Psoas muscle (tissue), 8 donors: ENCODE data around the gene ZFYVE16. TPM values are rescaled to one million over a fixed set of nuclear protein-coding genes. Genes with fewer than 3 reads are reported as not detected.

Experiments
- ATAC-seq, 4 donors: fragments of 200-7000 bp; cut with Tn5 transposase; one replicate each; pipeline ENCODE4 v1.9.1; 2020; ENCODE audit warnings: moderate library complexity in 3 of 4, mild to moderate bottlenecking in 2 of 4
- DNase-seq, 2 donors: peaks; one replicate each; pipeline ENCODE4 v3.0.0-alpha.2; 2020
- H3K27ac ChIP-seq: fragments of 200-600 bp; one replicate; pipeline ENCODE4 v1.8.0; 2022
- H3K27me3 ChIP-seq, 3 donors: fragments of 200-600 bp in 1 of 3; one replicate each; pipeline versions ENCODE4 v1.6.1 to v1.8.0; 2013 to 2022; ENCODE audit warnings: low read length in 2 of 3, mild to moderate bottlenecking in 2 of 3, moderate library complexity in 1 of 3; ENCODE audit not compliant: insufficient read depth in 3 of 3
- H3K36me3 ChIP-seq, 2 donors: fragments of 200-600 bp in 1 of 2; one replicate each; pipeline versions ENCODE4 v1.6.1 to v1.8.0; 2013 to 2022; ENCODE audit warnings: low read depth in 1 of 2, mild to moderate bottlenecking in 1 of 2, moderate library complexity in 1 of 2; ENCODE audit not compliant: insufficient read depth in 1 of 2
- H3K4me1 ChIP-seq: fragments of 200-600 bp; one replicate; pipeline ENCODE4 v1.8.0; 2022
- H3K4me3 ChIP-seq: fragments of 200-600 bp; one replicate; pipeline ENCODE4 v1.8.0; 2022; ENCODE audit warnings: mild to moderate bottlenecking
- H3K9me3 ChIP-seq: fragments of 200-600 bp; one replicate; pipeline ENCODE4 v1.8.0; 2022
- WGBS, 3 donors: extraction: QIAGEN DNeasy Blood & Tissue Kit; methylation state at CpG; one replicate each; pipeline versions ENCODE4 v1.1.6 to v1.1.7; 2013; 5-methylcytosine and 5-hydroxymethylcytosine counted together
- intact Hi-C, 2 donors: fragments of 100-400 bp; cut with DNase I; formaldehyde crosslinking; loops; one replicate each; pipeline versions ENCODE4 v1.11.0 to v1.14.2; 2022
- polyA plus RNA-seq, 3 donors: library from polyadenylated mRNA; stranded (reverse); fragments of 200-250 nt; gene quantifications; one replicate each; pipeline ENCODE4 v1.2.3, GENCODE V29; 2013
- total RNA-seq, 4 donors: library from RNA; stranded (reverse); fragmentation: NEBNext Ultra II Directional in 2 of 4; extraction: Animal tissue kit (Norgen Biotek cat#: 25700) in 2 of 4; gene quantifications; one replicate each; pipeline versions ENCODE4 v1.2.1 to v1.2.4, GENCODE V29; 2021 to 2023
- TF ChIP-seq, protein P1 (sequence below): fragments of 200-600 bp; IDR thresholded peaks from one replicate; pipeline ENCODE4 v1.8.0; 2022; ENCODE audit warnings: antibody characterized with exemption
- donor health status: healthy with polysubstance abuse.
- donor health status: DM: no; HTN: no; CAD: no; lungs with moderate emphysema.
- donor health status: Bipolar disorder and iron deficiency.
- donor health status: healthy.
- donor health status: DM: yes; HTN: yes; CAD: no.
- donor health status: DM: no; HTN: no; CAD: no.
- donor health status: DM: no; HTN: no; CAD: no.
- donor health status: DM: yes; HTN: yes; CAD: no.

The ZFYVE16 gene
- total and polyA plus RNA-seq, 7 donors = 6.1 to 36.7 (median 21.8) TPM

DNA sequence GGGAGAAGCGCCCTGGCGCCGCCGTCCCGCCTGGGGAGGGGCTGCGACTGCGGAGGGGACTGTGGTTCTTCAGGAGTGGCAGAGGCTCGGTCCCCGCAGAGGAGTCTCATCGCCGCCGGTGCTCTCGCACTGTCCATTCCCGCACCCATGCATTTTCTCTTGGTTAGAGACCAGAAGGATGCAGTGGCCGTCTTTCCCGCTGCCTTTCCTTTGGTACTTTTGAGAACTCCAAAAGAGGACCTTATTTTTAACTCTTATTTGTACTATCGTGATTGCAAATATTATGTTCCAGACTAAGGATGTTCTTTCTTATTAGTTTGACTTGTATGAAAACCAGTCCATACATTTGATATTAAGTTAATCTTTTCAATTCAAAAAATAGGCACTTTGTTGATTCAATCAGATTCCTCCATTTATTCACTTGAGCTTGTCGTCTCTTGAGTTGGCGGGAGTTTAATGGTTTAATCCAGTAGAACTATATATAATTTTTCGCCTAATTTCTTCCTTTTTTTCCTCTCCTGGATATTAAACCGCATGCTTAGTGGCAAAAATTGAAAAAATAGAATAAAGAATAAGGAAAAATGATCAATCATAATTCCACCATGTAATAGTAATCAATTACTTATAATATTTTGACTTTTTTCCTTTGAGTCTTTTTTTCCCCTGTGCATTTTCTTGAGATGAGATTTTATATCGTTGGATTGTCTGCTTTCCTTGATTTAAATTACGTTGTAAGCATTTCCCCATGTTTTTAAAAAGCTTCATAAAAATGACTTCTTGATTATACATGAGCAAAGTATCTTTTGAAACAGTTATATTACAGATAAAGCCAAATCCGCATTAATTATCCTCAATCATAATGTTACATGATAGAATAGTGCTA is 861 bp downstream of the ZFYVE16 start:
- H3K4me1 ChIP-seq = peaks cover 19% of the 10 kb centered on the region
- H3K27me3 ChIP-seq = no peaks in the 10 kb centered on the region
- TF ChIP-seq, protein P1, sequence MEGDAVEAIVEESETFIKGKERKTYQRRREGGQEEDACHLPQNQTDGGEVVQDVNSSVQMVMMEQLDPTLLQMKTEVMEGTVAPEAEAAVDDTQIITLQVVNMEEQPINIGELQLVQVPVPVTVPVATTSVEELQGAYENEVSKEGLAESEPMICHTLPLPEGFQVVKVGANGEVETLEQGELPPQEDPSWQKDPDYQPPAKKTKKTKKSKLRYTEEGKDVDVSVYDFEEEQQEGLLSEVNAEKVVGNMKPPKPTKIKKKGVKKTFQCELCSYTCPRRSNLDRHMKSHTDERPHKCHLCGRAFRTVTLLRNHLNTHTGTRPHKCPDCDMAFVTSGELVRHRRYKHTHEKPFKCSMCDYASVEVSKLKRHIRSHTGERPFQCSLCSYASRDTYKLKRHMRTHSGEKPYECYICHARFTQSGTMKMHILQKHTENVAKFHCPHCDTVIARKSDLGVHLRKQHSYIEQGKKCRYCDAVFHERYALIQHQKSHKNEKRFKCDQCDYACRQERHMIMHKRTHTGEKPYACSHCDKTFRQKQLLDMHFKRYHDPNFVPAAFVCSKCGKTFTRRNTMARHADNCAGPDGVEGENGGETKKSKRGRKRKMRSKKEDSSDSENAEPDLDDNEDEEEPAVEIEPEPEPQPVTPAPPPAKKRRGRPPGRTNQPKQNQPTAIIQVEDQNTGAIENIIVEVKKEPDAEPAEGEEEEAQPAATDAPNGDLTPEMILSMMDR = no peak
- peak in 1 of 2 donors; percentile 70 for DNase-seq
- intact Hi-C loops = loop anchor here in 1 of 2 donors (10.0 kb wide), 1 partner anchor 154 kb away; the partner anchor contains the start of gene SERINC5
- peak overlapping the region; percentile 99 for H3K27ac ChIP-seq
- 4 to 6% (median 5%) methylated on average over 20 to 24 of the region's 24 CpGs for WGBS, 3 donors
- H3K36me3 ChIP-seq = peaks cover 0 to 21% of the 10 kb centered on the region in 2 donors
- H3K4me3 ChIP-seq = peak overlapping the region; percentile 94
- ATAC-seq = peak in 2 of 4 donors; percentile 76 to 78
- H3K9me3 ChIP-seq = no peaks in the 10 kb centered on the region

DNA sequence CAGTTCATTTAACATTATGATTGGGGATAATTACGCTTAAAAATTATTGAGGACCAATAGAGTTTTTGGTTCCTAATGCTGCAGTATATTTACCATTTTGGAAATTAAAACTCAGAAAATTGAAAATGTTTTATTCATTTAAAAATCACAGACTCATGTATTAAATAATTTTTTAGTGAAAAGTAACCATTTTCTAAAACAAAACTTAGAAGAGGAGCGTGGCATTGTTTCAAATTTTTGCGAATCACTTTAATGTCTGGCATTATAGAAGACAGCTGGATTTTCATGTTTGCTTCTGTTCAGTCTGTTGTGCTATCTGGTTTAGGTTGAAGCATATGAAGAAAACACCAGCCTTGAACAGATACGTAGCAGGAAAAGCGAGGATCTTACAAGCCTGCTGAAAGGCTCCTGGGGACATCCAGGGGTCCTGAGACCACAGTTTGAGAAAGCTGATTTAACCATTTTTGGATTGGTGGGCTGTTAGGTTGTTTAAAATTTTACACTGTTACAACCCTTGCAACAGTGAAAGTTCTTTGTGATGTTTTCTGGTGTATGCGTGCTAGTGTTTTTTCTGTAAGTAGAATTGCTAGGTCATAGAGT is 1.6 kb downstream of the ZFYVE16 start:
- Histone ChIP-seq H3K27me3 (no peaks in the 10 kb centered on the region), H3K9me3 (no peaks in the 10 kb centered on the region), H3K4me3 (peak overlapping the region; percentile 94), H3K4me1 (peaks cover 19% of the 10 kb centered on the region), H3K27ac (peak overlapping the region; percentile 24), H3K36me3 (peaks cover 0 to 29% of the 10 kb centered on the region in 2 donors)
- intact Hi-C loops = loop anchor here in 1 of 2 donors (10.0 kb wide), 1 partner anchor 155 kb away; the partner anchor contains the start of gene SERINC5
- DNase-seq (no peak), ATAC-seq (no peak)
- TF ChIP-seq, protein P1 = no peak
- WGBS, 3 donors = 47 to 54% (median 49%) methylated on average over 6 of the region's 6 CpGs

DNA sequence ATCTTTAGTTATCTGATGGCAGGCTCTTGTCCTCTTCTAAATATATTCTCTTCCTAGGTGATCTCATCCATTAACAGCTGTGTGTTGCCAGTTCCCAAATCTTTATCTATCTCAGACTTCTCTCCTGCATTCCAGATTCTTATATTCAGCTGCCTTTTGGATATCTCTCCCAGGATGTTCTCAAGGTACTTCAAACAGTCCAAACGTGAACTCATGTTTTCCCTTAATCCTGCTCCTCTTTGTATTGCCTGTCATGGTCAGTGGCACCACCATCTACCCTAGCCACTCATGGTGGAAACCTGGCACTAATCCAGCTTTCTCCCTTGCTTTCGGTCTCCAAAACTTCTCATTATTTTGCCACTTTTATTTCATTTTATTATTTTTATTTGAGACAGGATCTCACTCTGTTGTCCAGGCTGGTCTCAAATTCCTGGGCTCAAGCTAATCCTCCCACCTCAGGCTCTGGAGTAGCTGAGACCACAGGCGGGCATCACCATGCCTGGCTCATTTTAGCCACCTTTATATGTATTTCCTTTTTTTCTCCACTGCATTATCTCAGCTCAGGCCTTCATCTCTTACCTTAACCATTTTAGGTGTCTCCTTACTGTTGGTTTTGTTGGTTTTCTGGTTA is 3.8 kb downstream of the ZFYVE16 start:
- Histone ChIP-seq H3K4me3 (no peak overlapping the region), H3K36me3 (peaks cover 0 to 33% of the 10 kb centered on the region in 2 donors), H3K9me3 (no peaks in the 10 kb centered on the region), H3K4me1 (peaks cover 19% of the 10 kb centered on the region), H3K27me3 (no peaks in the 10 kb centered on the region), H3K27ac (peak overlapping the region; percentile 25)
- 61 to 75% (median 65%) methylated on average over 3 of the region's 3 CpGs for WGBS, 3 donors
- no peak for DNase-seq
- intact Hi-C loops = no loop called here
- TF ChIP-seq, protein P1 = no peak
- ATAC-seq = no peak

DNA sequence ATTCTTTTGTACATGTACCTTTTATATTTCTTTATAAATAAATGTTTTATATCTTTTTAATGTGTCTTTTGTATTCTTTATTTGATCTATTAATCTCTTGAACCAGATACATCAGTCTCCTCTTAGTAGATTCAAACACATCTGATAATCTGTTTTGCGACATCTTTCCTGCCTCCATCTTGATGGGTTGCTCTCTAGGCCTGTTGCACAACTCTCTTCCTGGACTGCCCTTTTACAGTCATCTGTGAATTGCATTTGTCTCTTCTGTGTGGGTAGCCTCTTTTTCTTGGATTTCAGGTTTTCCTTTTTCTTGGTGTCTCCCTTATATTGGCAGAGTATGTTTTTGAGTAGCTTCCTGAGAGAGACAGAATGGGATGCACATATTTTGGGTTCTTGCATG is 6.2 kb downstream of the ZFYVE16 start:
- H3K4me3 ChIP-seq = no peak overlapping the region
- 97 to 98% (median 97%) methylated on average over 1 of the region's 1 CpG for WGBS, 3 donors
- H3K4me1 ChIP-seq = peaks cover 14% of the 10 kb centered on the region
- no peaks in the 10 kb centered on the region for H3K27me3 ChIP-seq
- ATAC-seq (no peak), DNase-seq (no peak)
- intact Hi-C loops = no loop called here
- TF ChIP-seq, protein P1 = no peak
- peaks cover 0 to 36% of the 10 kb centered on the region in 2 donors for H3K36me3 ChIP-seq
- no peak overlapping the region for H3K27ac ChIP-seq
- H3K9me3 ChIP-seq = no peaks in the 10 kb centered on the region
